ENCODE data around the gene NEDD8. TPM values are rescaled to one million over a fixed set of nuclear protein-coding genes. Genes with fewer than 3 reads are reported as not detected.

Gene NEDD8
- total RNA-seq, 2 donors from 2014 or later: 28.7 to 77.6 TPM

- intact Hi-C loops (cut with DNase I): no loop called here
- no peak overlapping the region for H3K4me3 ChIP-seq
- ATAC-seq (no peak), DNase-seq (no peak)
- WGBS, 2 donors: 86 to 88% methylated on average over 12 of the region's 12 CpGs
- no peaks in the 10 kb centered on the region for H3K9me3 ChIP-seq
- TF ChIP-seq CTCF (IDR thresholded peaks at IDR 0.05) (no peak), POLR2A (IDR thresholded peaks at IDR 0.05) (no peak)
- H3K36me3 ChIP-seq (replicated peaks in 1 of 2; ENCODE audit: insufficient read depth in 1 of 2, low read depth in 2 of 2): peaks cover 14 to 26% of the 10 kb centered on the region in 2 donors
- no peak overlapping the region for H3K27ac ChIP-seq
- no peaks in the 10 kb centered on the region for H3K27me3 ChIP-seq
- no peaks in the 10 kb centered on the region for H3K4me1 ChIP-seq
Measured at GRCh38 chr14:24178399-24179178, 53.6 kb downstream of the NEDD8 start.

GRCh38 chr14:24177891-24178290, 54.3 kb downstream of the NEDD8 start:
- Histone ChIP-seq H3K36me3 (replicated peaks in 1 of 2; ENCODE audit: insufficient read depth in 1 of 2, low read depth in 2 of 2) (peaks cover 7 to 19% of the 10 kb centered on the region in 2 donors), H3K4me1 (no peaks in the 10 kb centered on the region), H3K9me3 (no peaks in the 10 kb centered on the region), H3K4me3 (no peak overlapping the region), H3K27me3 (no peaks in the 10 kb centered on the region), H3K27ac (no peak overlapping the region)
- TF ChIP-seq CTCF (IDR thresholded peaks at IDR 0.05) (no peak), POLR2A (IDR thresholded peaks at IDR 0.05) (no peak)
- 92 to 94% methylated on average over 11 to 13 of the region's 14 CpGs for WGBS, 2 donors
- DNase-seq: no peak
- intact Hi-C loops (cut with DNase I): no loop called here
- no peak for ATAC-seq

DNA sequence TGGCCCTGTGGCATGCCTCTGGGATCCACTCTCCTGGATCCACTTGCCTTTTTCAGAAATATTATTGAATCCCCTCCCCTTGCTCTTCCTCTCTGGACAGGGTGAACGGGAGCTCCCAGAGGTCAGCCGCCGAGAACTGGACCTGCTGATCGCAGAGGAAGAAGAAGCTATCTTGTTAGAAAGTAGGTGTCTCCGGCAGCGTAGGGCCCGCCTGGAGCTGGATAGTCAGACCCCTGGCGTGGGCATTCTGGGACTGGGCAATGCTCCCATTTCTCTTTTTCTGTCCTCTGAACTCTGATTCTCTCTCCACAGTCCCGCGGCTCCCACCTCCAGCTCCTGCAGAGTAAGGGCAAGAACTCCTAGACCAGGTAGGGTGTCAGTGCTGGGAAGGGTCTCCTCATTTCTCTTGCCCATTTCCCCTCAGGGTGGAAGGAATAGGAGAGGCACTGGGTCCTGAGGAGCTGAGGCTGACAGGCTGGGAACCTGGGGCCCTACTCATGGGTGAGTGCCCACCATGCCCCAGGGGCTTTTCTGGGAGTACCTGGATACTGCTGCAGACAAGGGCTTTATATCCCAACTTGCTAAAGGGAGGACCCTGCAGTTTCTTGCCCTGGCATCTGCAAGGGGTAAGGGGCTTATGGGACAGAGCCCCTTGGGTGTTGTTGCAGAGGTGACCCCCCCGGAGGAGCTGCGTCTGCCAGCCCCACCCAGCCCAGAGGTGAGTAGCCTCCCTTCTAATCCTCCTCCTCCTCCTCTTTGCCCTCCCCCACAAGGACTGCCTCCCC, 54.9 kb downstream of the NEDD8 start:
- TF ChIP-seq POLR2A (IDR thresholded peaks at IDR 0.05) (no peak), CTCF (IDR thresholded peaks at IDR 0.05) (no peak)
- no peaks in the 10 kb centered on the region for H3K27me3 ChIP-seq
- intact Hi-C loops (cut with DNase I): no loop called here
- 86 to 88% methylated on average over 11 to 12 of the region's 12 CpGs for WGBS, 2 donors
- no peak for DNase-seq
- H3K9me3 ChIP-seq: no peaks in the 10 kb centered on the region
- H3K36me3 ChIP-seq (replicated peaks in 1 of 2; ENCODE audit: insufficient read depth in 1 of 2, low read depth in 2 of 2): peaks cover 5 to 12% of the 10 kb centered on the region in 2 donors
- H3K4me1 ChIP-seq: no peaks in the 10 kb centered on the region
- no peak overlapping the region for H3K27ac ChIP-seq
- H3K4me3 ChIP-seq: no peak overlapping the region
- ATAC-seq: no peak

- WGBS, 2 donors: 94 to 96% methylated on average over 3 to 5 of the region's 5 CpGs
- H3K4me1 ChIP-seq: no peaks in the 10 kb centered on the region
- H3K9me3 ChIP-seq: no peaks in the 10 kb centered on the region
- ATAC-seq: no peak
- intact Hi-C loops (cut with DNase I): no loop called here
- no peaks in the 10 kb centered on the region for H3K27me3 ChIP-seq
- DNase-seq: no peak
- no peak overlapping the region for H3K4me3 ChIP-seq
- peaks cover 5 to 12% of the 10 kb centered on the region in 2 donors for H3K36me3 ChIP-seq (replicated peaks in 1 of 2; ENCODE audit: insufficient read depth in 1 of 2, low read depth in 2 of 2)
- TF ChIP-seq CTCF (IDR thresholded peaks at IDR 0.05) (no peak), POLR2A (IDR thresholded peaks at IDR 0.05) (no peak)
- no peak overlapping the region for H3K27ac ChIP-seq
Measured at GRCh38 chr14:24176599-24176998, 55.6 kb downstream of the NEDD8 start.
